HepG2 (cell line): Measurements from ENCODE around the gene ZNF628. TPM values are rescaled to one million over a fixed set of nuclear protein-coding genes. Genes with fewer than 3 reads are reported as not detected.

Experiments
- CHD2 ChIP-seq: IDR thresholded peaks from 2 replicates; pipeline ENCODE4 v1.6.1; 2011; ENCODE audit warnings: low read depth, low read length, improper control_type of control experiment
- ELF1 ChIP-seq: sonication (generic); formaldehyde crosslinking; IDR thresholded peaks from 2 replicates; pipeline ENCODE4 v1.4.0; 2020; ENCODE audit warnings: missing genetic modification reagents
- ERF ChIP-seq: IDR thresholded peaks from 2 replicates; pipeline ENCODE4 v1.6.1; 2018; ENCODE audit warnings: missing biosample characterization, missing genetic modification reagents
- ETV5 ChIP-seq: IDR thresholded peaks from 2 replicates; pipeline ENCODE4 v1.6.1; 2018; ENCODE audit warnings: missing biosample characterization, missing genetic modification reagents, inconsistent platforms, borderline replicate concordance
- FLYWCH1 ChIP-seq: sonication (generic); formaldehyde crosslinking; IDR thresholded peaks from 2 replicates; pipeline ENCODE4 v1.8.1; 2023; ENCODE audit warnings: mild to moderate bottlenecking, missing genetic modification reagents
- FOXO1 ChIP-seq: sonication (generic); formaldehyde crosslinking; IDR thresholded peaks from 2 replicates; pipeline ENCODE4 v1.4.0; 2020; ENCODE audit warnings: missing genetic modification reagents
- HDAC1 ChIP-seq: sonication (generic); formaldehyde crosslinking; IDR thresholded peaks from 2 replicates; pipeline ENCODE4 v1.5.1; 2020; ENCODE audit warnings: mild to moderate bottlenecking, missing genetic modification reagents
- ISL2 ChIP-seq: sonication (generic); formaldehyde crosslinking; IDR thresholded peaks from 2 replicates; pipeline ENCODE4 v1.5.0; 2020; ENCODE audit warnings: missing genetic modification reagents
- KLF9 ChIP-seq: IDR thresholded peaks from 2 replicates; pipeline ENCODE4 v1.6.1; 2016; ENCODE audit warnings: low read depth
- NR1H2 ChIP-seq: sonication (generic); formaldehyde crosslinking; IDR thresholded peaks from 2 replicates; pipeline ENCODE4 v1.8.1; 2022; ENCODE audit warnings: low read depth, missing genetic modification reagents, borderline replicate concordance
- SNAI1 ChIP-seq: sonication (generic); formaldehyde crosslinking; IDR thresholded peaks from 2 replicates; pipeline ENCODE4 v1.5.0; 2020; ENCODE audit warnings: mild to moderate bottlenecking, missing genetic modification reagents, borderline replicate concordance
- SP2 ChIP-seq: sonication (generic); formaldehyde crosslinking; IDR thresholded peaks from 2 replicates; pipeline ENCODE4 v1.5.1; 2020; ENCODE audit warnings: mild to moderate bottlenecking, missing genetic modification reagents
- ZBTB37 ChIP-seq: sonication (generic); formaldehyde crosslinking; IDR thresholded peaks from 2 replicates; pipeline ENCODE4 v1.4.0; 2020; ENCODE audit warnings: mild to moderate bottlenecking, missing genetic modification reagents
- ZNF281 ChIP-seq: sonication (generic); formaldehyde crosslinking; IDR thresholded peaks from 2 replicates; pipeline ENCODE4 v1.4.0; 2020; ENCODE audit warnings: missing genetic modification reagents, borderline replicate concordance
- ZNF678 ChIP-seq: sonication (generic); formaldehyde crosslinking; IDR thresholded peaks from 2 replicates; pipeline ENCODE4 v1.4.0; 2020; ENCODE audit warnings: mild to moderate bottlenecking, missing genetic modification reagents
- ZNF792 ChIP-seq: IDR thresholded peaks from 2 replicates; pipeline ENCODE4 v1.6.1; 2016
- ZSCAN29 ChIP-seq: sonication (generic); formaldehyde crosslinking; conservative IDR thresholded peaks from 2 replicates; pipeline ENCODE4 v1.4.0; 2020; ENCODE audit warnings: mild to moderate bottlenecking, missing genetic modification reagents
- polyA plus RNA-seq, 8 experiments: library from polyadenylated mRNA; depleted of rRNA in 3 of 8; stranded (reverse) in 7 of 8; unstranded in 1 of 8; fragments of >200 nt; fragmentation: Illumina TruSeq in 4 of 8; extraction: Trizol in 4 of 8; gene quantifications; 2 replicates each; pipeline versions ENCODE4 v1.2.1 to v1.2.3, GENCODE V29; 2011 to 2016; ENCODE audit warnings: low read depth in 4 of 8, missing spikeins in 1 of 8, mixed read lengths in 1 of 8; ENCODE audit not compliant: insufficient read depth in 1 of 8
- total RNA-seq, 5 experiments: library from RNA; depleted of rRNA; stranded (reverse); fragments of >200 nt; fragmentation: Illumina TruSeq; extraction: Trizol; gene quantifications; 2 replicates each; pipeline ENCODE4 v1.2.3, GENCODE V29; 2016; ENCODE audit warnings: low read depth in 1 of 5
- TF ChIP-seq, protein P1 (sequence below): sonication (generic); formaldehyde crosslinking; IDR thresholded peaks from 2 replicates; pipeline ENCODE4 v1.4.0; 2020; ENCODE audit warnings: missing genetic modification reagents
- TF ChIP-seq, protein P2 (sequence below): sonication (generic); formaldehyde crosslinking; IDR thresholded peaks from 2 replicates; pipeline ENCODE4 v1.4.0; 2020; ENCODE audit warnings: mild to moderate bottlenecking, missing genetic modification reagents

The ZNF628 gene
- total and polyA plus RNA-seq, 2 of the 13 experiments (the other 11 are each of a cell fraction or from before 2014, with no cell fraction given) = 0.54 to 1.2 TPM

GRCh38 chr19:55437410-55437809 lies 39.0 kb upstream of the ZNF628 start (continued):
- TF ChIP-seq, protein P1, sequence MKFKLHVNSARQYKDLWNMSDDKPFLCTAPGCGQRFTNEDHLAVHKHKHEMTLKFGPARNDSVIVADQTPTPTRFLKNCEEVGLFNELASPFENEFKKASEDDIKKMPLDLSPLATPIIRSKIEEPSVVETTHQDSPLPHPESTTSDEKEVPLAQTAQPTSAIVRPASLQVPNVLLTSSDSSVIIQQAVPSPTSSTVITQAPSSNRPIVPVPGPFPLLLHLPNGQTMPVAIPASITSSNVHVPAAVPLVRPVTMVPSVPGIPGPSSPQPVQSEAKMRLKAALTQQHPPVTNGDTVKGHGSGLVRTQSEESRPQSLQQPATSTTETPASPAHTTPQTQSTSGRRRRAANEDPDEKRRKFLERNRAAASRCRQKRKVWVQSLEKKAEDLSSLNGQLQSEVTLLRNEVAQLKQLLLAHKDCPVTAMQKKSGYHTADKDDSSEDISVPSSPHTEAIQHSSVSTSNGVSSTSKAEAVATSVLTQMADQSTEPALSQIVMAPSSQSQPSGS (CRISPR knock-in tag) = peak; percentile 45; the same call in 1 of the 2 replicates
- 0 out of 2 replicates have a peak, but pooled peaks have one; percentile 44 for TF ChIP-seq KLF9 (CRISPR knock-in tag)
- TF ChIP-seq ZNF281 = peak; percentile 52; the same call in 1 of the 2 replicates
- TF ChIP-seq FOXO1 (CRISPR knock-in tag) = peak; percentile 39; the same call in 1 of the 2 replicates
- no peak for TF ChIP-seq SP2
- peak; percentile 80 for TF ChIP-seq ERF (CRISPR knock-in tag)
- no peak; the same call in 1 of the 2 replicates for TF ChIP-seq ELF1 (CRISPR knock-in tag)
- TF ChIP-seq ISL2 = peak; percentile 48; the same call in 1 of the 2 replicates
- no peak for TF ChIP-seq ZNF678 (CRISPR knock-in tag)
- TF ChIP-seq NR1H2 (CRISPR knock-in tag) = no peak; the same call in 1 of the 2 replicates
- no peak for TF ChIP-seq ZSCAN29
- TF ChIP-seq CHD2 = no peak
- peak; percentile 41; the same call in 1 of the 2 replicates for TF ChIP-seq HDAC1
- peak; percentile 88 for TF ChIP-seq ZNF792 (CRISPR knock-in tag)
- TF ChIP-seq FLYWCH1 (CRISPR knock-in tag) = no peak
- no peak for TF ChIP-seq ETV5
- TF ChIP-seq, protein P2, sequence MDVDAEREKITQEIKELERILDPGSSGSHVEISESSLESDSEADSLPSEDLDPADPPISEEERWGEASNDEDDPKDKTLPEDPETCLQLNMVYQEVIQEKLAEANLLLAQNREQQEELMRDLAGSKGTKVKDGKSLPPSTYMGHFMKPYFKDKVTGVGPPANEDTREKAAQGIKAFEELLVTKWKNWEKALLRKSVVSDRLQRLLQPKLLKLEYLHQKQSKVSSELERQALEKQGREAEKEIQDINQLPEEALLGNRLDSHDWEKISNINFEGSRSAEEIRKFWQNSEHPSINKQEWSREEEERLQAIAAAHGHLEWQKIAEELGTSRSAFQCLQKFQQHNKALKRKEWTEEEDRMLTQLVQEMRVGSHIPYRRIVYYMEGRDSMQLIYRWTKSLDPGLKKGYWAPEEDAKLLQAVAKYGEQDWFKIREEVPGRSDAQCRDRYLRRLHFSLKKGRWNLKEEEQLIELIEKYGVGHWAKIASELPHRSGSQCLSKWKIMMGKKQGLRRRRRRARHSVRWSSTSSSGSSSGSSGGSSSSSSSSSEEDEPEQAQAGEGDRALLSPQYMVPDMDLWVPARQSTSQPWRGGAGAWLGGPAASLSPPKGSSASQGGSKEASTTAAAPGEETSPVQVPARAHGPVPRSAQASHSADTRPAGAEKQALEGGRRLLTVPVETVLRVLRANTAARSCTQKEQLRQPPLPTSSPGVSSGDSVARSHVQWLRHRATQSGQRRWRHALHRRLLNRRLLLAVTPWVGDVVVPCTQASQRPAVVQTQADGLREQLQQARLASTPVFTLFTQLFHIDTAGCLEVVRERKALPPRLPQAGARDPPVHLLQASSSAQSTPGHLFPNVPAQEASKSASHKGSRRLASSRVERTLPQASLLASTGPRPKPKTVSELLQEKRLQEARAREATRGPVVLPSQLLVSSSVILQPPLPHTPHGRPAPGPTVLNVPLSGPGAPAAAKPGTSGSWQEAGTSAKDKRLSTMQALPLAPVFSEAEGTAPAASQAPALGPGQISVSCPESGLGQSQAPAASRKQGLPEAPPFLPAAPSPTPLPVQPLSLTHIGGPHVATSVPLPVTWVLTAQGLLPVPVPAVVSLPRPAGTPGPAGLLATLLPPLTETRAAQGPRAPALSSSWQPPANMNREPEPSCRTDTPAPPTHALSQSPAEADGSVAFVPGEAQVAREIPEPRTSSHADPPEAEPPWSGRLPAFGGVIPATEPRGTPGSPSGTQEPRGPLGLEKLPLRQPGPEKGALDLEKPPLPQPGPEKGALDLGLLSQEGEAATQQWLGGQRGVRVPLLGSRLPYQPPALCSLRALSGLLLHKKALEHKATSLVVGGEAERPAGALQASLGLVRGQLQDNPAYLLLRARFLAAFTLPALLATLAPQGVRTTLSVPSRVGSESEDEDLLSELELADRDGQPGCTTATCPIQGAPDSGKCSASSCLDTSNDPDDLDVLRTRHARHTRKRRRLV (CRISPR knock-in tag) = no peak
- TF ChIP-seq ZBTB37 (CRISPR knock-in tag) = no peak
- TF ChIP-seq SNAI1 (CRISPR knock-in tag) = no peak
